ENCODE measurements around the gene SEMA6A.

GRCh38 chr5:116581910-116582309 is 7.3 kb upstream of the SEMA6A start:
- TF ChIP-seq CTCF (IDR thresholded peaks at IDR 0.05) (no peak), POLR2A (IDR thresholded peaks at IDR 0.05) (no peak)

Data from right lobe of liver (tissue), 4 donors.